ENCODE data around the gene DNM1.

Gene DNM1

DNA sequence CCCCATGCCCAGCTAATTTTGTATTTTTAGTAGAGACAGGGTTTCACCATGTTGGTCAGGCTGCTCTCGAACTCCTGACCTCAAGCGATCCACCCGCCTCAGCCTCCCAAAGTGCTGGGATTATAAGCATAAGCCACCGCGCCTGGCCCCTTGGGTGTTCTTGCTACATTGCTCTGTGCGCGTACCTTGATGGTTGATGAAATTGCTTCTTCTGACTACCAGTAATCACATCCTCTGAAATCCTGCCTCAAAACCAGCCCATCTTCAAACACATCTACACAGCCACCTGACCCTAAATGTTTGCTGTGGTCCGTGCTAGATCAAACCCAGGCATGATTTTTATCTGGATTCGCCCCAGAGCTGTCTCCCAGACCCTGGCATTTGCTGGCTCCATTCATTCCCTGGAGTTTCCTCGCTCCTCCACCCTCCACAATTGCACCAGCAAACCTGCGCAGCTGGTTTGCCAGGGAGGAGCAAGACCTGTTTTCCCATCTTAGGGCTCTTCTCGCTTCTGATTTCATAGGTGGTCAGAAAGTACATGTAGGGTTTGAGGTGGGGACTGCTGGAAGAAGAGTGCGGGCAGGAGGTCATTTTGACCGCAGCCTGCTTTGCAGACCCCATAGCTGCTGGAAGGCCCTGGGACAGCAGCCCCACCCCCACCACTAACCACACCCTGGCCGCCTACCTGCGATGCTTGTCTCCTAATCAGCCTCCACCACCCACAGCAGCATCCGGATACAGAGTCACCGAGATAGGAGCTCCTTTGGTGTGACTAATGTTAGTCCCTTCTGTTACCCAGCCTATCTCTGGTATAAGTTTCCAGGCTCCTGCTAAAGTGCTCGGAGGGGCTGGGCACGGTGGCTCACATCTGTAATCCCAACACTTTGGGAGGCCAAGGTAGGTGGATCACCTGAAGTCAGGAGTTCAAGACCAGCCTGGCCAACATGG, 95.6 kb downstream of the DNM1 start:
- TF ChIP-seq TCF12 (IDR thresholded peaks at IDR 0.05; ENCODE audit: low read depth) (no peak), EP300 (IDR thresholded peaks at IDR 0.05; ENCODE audit: borderline replicate concordance) (no peak), CEBPB (IDR thresholded peaks at IDR 0.05) (no peak), ZBTB7A (IDR thresholded peaks at IDR 0.05; ENCODE audit: low read depth) (no peak), TAF1 (IDR thresholded peaks at IDR 0.05; ENCODE audit: low read depth) (no peak), RAD21 (IDR thresholded peaks at IDR 0.05; ENCODE audit: low read depth) (no peak), EGR1 (IDR thresholded peaks at IDR 0.05) (no peak), FOXM1 (IDR thresholded peaks at IDR 0.05; ENCODE audit: borderline replicate concordance, low read depth) (no peak)
- TF ChIP-seq, protein P1, sequence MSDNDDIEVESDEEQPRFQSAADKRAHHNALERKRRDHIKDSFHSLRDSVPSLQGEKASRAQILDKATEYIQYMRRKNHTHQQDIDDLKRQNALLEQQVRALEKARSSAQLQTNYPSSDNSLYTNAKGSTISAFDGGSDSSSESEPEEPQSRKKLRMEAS (IDR thresholded peaks at IDR 0.05) = no peak
- TF ChIP-seq, protein P2, sequence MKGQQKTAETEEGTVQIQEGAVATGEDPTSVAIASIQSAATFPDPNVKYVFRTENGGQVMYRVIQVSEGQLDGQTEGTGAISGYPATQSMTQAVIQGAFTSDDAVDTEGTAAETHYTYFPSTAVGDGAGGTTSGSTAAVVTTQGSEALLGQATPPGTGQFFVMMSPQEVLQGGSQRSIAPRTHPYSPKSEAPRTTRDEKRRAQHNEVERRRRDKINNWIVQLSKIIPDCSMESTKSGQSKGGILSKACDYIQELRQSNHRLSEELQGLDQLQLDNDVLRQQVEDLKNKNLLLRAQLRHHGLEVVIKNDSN (IDR thresholded peaks at IDR 0.05) = no peak

DNA sequence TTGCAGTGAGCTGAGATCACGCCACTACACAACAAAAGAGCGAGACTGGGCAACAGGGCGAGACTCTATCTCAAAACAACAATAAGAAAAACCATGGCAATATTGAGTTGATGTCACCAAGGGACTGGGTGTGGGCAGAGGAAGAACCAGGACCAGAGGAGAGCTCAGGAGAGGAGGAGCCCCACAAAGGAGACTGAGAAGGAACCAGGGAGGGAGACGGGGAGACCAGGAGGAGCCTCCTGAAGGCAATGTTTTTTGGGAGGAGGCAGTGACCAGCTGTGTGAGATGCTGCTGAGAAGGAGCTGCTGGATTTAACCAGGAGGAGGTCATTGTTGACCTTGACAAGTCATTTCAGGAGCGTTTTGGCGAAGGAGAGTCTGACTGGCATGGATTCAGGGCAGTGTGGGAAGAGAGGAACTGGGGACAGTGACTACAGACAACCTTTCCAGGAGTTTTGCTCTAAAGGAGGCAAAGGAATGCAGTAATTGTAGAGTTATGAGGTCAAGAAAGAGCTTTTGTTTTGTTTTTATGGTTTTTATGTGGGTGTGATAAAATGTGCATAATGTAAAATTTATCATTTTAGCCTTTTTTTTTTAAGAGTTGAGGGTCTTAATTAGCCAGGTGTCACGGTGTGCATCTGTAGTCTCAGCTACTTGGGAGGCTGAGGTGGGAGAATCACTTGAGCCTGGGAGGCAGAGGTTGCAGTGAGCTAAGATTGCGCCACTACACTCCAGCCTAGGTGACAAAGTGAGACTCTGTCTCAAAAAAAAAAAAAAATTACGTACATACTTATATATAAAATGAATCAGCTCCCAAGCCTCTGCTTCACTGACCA, 101.2 kb downstream of the DNM1 start:
- TF ChIP-seq RAD21 (IDR thresholded peaks at IDR 0.05; ENCODE audit: low read depth) = no peak
- TF ChIP-seq, protein P2 (IDR thresholded peaks at IDR 0.05) = no peak
- TF ChIP-seq YY1 (IDR thresholded peaks at IDR 0.05; ENCODE audit: low read depth) = no peak
- TF ChIP-seq FOXM1 (IDR thresholded peaks at IDR 0.05; ENCODE audit: borderline replicate concordance, low read depth) = no peak
- TF ChIP-seq EP300 (IDR thresholded peaks at IDR 0.05; ENCODE audit: borderline replicate concordance) = no peak
- TF ChIP-seq, protein P3, sequence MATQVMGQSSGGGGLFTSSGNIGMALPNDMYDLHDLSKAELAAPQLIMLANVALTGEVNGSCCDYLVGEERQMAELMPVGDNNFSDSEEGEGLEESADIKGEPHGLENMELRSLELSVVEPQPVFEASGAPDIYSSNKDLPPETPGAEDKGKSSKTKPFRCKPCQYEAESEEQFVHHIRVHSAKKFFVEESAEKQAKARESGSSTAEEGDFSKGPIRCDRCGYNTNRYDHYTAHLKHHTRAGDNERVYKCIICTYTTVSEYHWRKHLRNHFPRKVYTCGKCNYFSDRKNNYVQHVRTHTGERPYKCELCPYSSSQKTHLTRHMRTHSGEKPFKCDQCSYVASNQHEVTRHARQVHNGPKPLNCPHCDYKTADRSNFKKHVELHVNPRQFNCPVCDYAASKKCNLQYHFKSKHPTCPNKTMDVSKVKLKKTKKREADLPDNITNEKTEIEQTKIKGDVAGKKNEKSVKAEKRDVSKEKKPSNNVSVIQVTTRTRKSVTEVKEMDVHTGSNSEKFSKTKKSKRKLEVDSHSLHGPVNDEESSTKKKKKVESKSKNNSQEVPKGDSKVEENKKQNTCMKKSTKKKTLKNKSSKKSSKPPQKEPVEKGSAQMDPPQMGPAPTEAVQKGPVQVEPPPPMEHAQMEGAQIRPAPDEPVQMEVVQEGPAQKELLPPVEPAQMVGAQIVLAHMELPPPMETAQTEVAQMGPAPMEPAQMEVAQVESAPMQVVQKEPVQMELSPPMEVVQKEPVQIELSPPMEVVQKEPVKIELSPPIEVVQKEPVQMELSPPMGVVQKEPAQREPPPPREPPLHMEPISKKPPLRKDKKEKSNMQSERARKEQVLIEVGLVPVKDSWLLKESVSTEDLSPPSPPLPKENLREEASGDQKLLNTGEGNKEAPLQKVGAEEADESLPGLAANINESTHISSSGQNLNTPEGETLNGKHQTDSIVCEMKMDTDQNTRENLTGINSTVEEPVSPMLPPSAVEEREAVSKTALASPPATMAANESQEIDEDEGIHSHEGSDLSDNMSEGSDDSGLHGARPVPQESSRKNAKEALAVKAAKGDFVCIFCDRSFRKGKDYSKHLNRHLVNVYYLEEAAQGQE (IDR thresholded peaks at IDR 0.05; ENCODE audit: low read depth) = no peak
- TF ChIP-seq ZBTB7A (IDR thresholded peaks at IDR 0.05; ENCODE audit: low read depth) = no peak
- TF ChIP-seq CREB1 (IDR thresholded peaks at IDR 0.05; ENCODE audit: low read depth) = no peak
- TF ChIP-seq, protein P1 (IDR thresholded peaks at IDR 0.05) = no peak
- no peak for TF ChIP-seq TCF12 (IDR thresholded peaks at IDR 0.05; ENCODE audit: low read depth)
- TF ChIP-seq EGR1 (IDR thresholded peaks at IDR 0.05) = no peak
- no peak for TF ChIP-seq CEBPB (IDR thresholded peaks at IDR 0.05)
- no peak for TF ChIP-seq TAF1 (IDR thresholded peaks at IDR 0.05; ENCODE audit: low read depth)
- no peak for TF ChIP-seq TEAD4 (IDR thresholded peaks at IDR 0.05)
- TF ChIP-seq NFIC (IDR thresholded peaks at IDR 0.05) = no peak
